ENCODE measurements around the gene ZNF275.
"Not testable (repeated sequence)": the region's sequence is repeated elsewhere in the genome, so short reads cannot be mapped to it uniquely, and the experiment has no call there.

ZNF275 gene

GRCh38 chrX:153361781-153362397 is 27.9 kb downstream of the ZNF275 start:
- no peak for DNase-seq

GRCh38 chrX:153365670-153366069 is 31.7 kb downstream of the ZNF275 start:
- no peak for DNase-seq

DNA sequence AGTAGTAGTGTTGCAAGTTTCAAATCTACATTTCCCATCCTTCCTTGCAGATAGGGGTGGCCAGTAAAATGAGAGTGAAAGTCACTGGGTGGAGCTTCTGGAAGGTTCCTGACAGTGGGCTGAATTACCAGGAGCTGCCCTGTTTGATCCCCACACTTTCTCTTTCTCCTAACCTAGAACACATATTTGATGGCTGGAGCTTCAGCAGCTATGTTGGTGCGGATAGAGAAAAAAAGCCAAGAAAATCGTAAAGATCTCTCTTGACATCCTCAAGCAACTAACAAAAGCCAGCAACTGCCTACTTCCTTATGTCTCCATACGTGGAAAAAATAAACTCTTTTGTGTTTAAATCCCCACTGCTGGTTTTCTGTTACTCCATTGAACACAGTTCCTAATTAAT is 32.2 kb downstream of the ZNF275 start:
- no peak for DNase-seq

DNA sequence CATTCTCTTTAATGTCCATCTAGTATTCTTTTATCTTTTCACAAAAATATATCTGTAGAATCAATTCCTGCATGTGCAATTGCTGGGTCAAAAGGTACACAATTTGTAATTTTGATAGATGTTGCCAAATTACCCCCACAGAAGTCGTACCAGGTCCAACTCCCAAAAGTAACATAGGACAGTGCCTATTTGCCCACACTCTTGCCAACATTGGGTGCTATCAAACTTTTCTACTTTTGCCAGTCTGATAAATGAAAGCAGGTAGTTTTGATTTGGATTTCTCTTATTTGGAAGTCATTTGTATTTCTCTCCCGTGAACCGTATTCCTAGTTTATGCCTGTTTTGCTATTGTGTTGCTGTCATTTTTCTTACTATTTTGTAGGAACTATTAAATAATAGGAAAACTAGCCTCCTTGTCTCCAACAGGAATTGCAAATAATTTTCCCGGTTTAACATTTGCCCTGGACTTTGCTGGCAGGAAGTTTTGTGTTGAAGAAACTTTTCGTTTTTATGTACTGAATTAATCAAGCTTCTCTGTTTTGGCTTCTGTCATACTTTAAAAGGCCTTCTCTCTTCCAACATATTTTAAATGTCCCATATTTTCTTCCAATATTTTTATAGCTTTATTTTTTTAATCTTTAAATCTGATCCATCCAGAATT is 33.1 kb downstream of the ZNF275 start:
- DNase-seq, result no peak

DNA sequence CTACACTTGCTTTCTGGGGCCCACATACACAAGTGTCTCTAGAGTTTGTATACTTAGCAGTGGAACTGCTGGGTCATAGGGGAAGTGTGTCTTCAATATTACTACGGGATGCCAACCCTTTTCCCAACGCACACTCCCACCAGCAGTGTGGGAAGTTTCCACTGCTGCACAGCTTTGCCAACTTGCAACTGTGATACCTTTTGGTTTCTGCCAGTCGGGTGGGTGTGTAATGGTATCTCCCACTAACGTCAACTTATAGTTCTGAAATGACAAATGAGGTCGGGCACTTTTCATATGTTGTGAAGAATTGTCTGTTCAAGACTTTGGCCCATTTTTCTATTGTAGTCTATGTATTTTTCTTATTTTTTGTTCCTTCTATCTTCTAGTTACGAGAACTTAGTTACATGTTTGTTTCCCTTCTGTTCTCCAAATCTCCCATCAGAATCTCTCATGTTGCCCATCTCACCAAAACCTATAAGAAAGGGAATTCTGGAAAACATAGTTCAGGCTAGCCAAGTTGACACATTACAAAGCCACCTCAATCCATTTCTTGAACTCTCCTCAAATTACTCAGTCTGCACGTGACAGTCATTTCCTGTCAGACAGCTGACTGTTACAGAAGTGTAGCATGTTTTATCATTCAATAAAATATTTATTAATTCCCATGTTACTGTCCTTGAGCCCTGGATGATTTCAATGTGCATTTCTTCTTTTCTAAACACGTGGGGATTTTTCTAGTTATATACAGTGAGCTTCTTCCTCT is 36.5 kb downstream of the ZNF275 start:
- DNase-seq, result no peak

GRCh38 chrX:153371256-153371655 is 37.3 kb downstream of the ZNF275 start:
- no peak for DNase-seq

DNA sequence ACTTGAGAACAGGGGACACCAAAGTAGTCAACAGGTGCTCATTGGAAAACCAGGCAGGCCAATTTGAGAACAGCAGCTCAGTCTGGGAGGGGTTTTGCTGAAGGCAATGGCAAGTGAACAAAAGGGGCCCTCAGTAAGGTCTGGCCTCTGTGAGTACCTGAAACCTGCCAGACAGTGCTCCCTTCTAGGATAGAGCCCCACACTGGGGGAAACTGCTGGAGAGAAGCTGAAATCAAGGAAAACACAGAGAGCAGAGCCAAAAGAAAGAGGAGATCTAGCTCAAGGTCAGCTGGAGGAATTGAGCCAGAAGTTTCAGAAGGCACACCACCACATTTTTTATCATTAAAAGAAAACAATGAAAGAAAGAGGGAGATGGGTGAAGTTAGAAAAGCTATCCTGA is 39.0 kb downstream of the ZNF275 start:
- DNase-seq, result no peak

DNA sequence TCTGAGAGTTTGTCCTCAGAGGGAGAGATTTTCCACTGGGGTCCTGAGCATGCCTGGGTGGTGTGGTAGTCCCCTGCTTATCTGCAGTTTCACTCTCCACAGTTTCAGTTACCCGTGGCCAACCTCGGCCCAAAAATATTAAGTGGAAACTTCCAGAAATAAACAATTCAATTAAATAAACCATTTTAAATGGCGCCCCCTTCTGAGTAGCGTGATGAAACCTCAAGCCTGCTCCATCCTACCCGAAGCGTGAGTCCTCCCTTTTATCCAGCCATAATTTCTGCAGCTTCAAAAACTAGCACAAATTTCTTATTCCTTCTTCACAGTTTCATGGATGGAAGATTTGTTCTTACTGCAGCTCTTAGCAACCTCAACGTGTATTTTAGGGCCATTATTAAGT is 40.5 kb downstream of the ZNF275 start:
- no peak for DNase-seq

DNA sequence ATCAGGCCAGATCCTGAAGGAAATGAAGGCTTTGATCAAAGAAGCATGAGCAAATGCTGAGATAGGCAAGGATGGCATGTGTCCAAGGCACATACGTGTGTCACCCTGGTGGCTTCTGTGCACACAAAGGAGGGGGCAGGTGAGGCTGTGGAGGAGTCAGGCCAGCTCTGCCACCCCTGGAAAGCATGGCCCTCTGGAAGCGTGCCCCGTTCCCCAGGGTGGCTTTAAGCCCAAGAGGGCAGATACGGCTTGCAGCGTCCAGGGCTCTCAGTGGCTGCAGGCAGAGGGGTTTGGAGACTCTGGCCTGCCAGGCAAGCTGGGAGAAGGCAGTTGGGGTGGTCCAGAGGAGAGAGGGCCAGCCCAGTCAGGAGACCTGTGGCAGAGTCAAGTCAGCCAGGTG is 41.6 kb downstream of the ZNF275 start:
- no peak for DNase-seq

DNA sequence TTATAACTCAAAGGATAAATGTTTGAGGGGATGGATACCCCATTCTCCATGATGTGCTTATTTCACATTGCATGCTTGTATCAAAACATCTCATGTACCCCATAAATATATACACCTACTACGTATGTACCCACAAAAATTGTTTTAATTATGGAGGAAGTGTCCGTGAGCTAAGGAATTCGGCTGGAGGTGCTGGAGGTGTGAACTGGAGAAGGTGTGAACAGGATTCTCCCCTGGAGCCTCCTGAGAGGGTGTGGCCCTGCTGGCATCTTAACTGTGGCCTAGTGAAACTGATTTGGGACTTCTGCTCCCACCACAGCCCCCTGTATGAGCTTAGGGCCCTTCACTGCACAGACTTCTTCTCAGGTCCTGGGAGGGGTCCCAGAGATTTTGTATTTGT is 43.8 kb downstream of the ZNF275 start:
- no peak for DNase-seq

- no peak for DNase-seq
Measured at GRCh38 chrX:153378607-153379006, 44.7 kb downstream of the ZNF275 start.

GRCh38 chrX:153379508-153379907 is 45.6 kb downstream of the ZNF275 start:
- no peak for DNase-seq

- DNase-seq, result no peak
Measured at GRCh38 chrX:153379971-153380581, 46.1 kb downstream of the ZNF275 start.

- no peak for DNase-seq
Measured at GRCh38 chrX:153380691-153381090, 46.7 kb downstream of the ZNF275 start.

GRCh38 chrX:153381684-153382532 is 48.0 kb downstream of the ZNF275 start:
- no peak for DNase-seq

- DNase-seq, result no peak
Measured at GRCh38 chrX:153382563-153383482, 48.9 kb downstream of the ZNF275 start.

DNA sequence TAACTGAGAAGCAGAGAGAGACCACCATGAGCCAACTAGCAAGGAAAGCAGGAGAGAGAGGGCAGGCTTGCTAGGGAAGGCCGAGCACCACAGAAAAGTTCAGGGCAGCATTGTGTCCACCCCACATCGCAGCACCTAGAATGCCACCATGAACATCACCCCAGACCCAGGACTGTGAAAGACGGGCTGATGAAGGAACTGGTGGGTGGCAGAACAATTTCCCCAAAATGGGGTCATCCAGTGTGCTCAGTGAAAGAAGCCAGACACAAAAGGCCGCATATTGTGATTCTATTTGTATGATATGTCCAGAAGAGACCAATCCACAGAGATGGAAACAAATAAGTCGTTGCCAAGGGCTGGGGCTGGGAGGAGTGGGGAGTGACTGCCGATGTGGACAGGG is 50.4 kb downstream of the ZNF275 start:
- DNase-seq, result no peak

DNA sequence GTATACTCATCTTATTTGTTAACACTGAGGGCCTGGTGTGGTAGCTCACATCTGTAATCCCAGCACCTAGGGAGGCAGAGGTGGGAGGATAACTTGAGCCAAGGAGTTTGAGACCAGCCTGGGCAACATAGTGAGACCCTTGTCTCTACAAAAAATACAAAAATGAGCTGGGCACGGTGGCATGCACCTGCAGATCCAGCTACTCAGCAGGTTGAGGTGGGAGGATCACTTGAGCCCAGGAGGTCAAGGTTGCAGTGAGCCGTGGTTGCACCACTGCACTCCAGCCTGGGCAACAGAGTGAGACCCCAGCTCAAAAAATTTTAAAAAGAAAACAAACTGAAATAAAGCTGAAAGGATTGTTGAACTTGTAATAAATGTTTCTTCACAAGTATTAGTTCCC is 51.0 kb downstream of the ZNF275 start:
- DNase-seq, result not testable (repeated sequence)

DNA sequence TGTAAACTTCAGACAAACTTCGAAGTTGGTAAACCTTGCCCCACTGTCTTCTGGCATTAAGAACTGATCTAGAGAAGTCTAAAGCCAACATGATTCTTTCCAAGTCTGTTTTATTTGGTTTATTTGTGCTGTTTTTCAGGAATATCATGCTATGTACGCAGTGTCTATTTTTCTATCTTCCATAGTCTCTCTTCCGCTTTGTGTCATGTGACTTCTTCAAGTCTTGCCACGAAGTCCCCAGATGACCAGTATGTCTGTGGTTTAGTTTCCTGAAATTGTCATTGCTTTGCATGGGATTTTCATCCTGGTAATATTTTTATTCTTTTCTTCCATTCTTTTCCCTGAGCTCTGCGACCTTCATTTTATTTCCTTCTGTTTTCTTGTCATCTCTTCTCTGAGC is 52.1 kb downstream of the ZNF275 start:
- no peak for DNase-seq

GRCh38 chrX:153387345-153387744 is 53.4 kb downstream of the ZNF275 start:
- DNase-seq, result no peak

- DNase-seq, result no peak
Measured at GRCh38 chrX:153387987-153388721, 54.2 kb downstream of the ZNF275 start.

Data from NCI-H510A (cell line).